SJCRH30 (cell line): ENCODE measurements around the gene SAFB2. TPM values are rescaled to one million over a fixed set of nuclear protein-coding genes. Genes with fewer than 3 reads are reported as not detected.
A peak's percentile ranks its signal among the peaks of the same experiment; 100 is the strongest.
"Not testable (repeated sequence)": the region's sequence is repeated elsewhere in the genome, so short reads cannot be mapped to it uniquely, and the experiment has no call there.

Experiments used
- DNase-seq, 2 experiments: peaks; one replicate each; pipeline ENCODE4 v3.0.0-alpha.2; 2015 to 2020
- H3K27ac ChIP-seq: fragments of 250-450 bp; sonication (Bioruptor Pico); 2 replicates; pipeline ENCODE4 v1.5.1; 2020; ENCODE audit warnings: mild to moderate bottlenecking, moderate library complexity
- H3K27me3 ChIP-seq: fragments of 250-450 bp; sonication (Bioruptor Pico); 2 replicates; pipeline ENCODE4 v1.5.1; 2020; ENCODE audit warnings: mild to moderate bottlenecking, moderate library complexity
- H3K36me3 ChIP-seq: fragments of 250-450 bp; sonication (Bioruptor Pico); 2 replicates; pipeline ENCODE4 v1.5.1; 2020; ENCODE audit warnings: mild to moderate bottlenecking, moderate library complexity
- H3K4me1 ChIP-seq: fragments of 250-450 bp; sonication (Bioruptor Pico); 2 replicates; pipeline ENCODE4 v1.5.1; 2020; ENCODE audit warnings: mild to moderate bottlenecking, moderate library complexity
- H3K4me3 ChIP-seq: fragments of 250-450 bp; sonication (Bioruptor Pico); 2 replicates; pipeline ENCODE4 v1.5.1; 2020; ENCODE audit warnings: mild to moderate bottlenecking, moderate library complexity
- H3K9me3 ChIP-seq: fragments of 250-450 bp; sonication (Bioruptor Pico); replicated peaks from 2 replicates; pipeline ENCODE4 v1.5.1; 2020; ENCODE audit warnings: mild to moderate bottlenecking, moderate library complexity
- total RNA-seq: library from RNA; depleted of rRNA; stranded (reverse); fragments of >200 nt; shearing (Covaris generic); gene quantifications from 2 replicates; pipeline ENCODE4 v1.2.3, GENCODE V29; 2014

SAFB2 gene
- total RNA-seq, 1 experiment from 2014 or later = 41.8 TPM

DNA sequence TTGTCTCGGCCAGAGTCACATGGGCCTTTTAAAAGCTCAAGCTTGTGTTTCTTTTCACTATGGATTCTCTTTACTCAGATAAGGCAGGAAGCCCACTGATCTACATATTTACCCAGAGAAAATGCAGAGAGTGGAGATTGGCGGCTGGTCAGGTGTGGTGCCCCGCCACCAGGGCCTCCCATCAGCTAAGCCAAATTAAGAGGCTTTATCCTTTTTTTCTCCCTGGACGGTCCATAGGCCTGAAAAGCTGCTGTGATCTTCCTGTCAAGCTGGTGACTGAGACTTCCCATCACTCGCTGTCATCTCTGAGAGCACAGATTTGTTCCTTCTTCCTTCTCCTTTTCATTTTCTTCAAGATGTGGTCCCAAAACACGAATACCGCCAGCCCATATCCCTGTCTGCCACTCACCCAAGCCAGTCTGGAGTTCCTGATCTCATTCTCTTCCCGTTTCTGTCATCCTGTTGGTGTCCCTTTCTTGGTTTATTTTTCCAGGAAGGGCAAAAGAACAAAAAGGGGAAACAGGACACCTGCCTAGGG lies 2.2 kb upstream of the SAFB2 start:
- peaks cover 7% of the 10 kb centered on the region for H3K4me1 ChIP-seq
- peak overlapping the region; percentile 87 for H3K27ac ChIP-seq
- peaks cover 62% of the 10 kb centered on the region for H3K36me3 ChIP-seq
- no peaks in the 10 kb centered on the region for H3K9me3 ChIP-seq
- no peaks in the 10 kb centered on the region for H3K27me3 ChIP-seq
- peak overlapping the region; percentile 89 for H3K4me3 ChIP-seq
- DNase-seq = no peak

- H3K36me3 ChIP-seq = peaks cover 60% of the 10 kb centered on the region
- H3K27me3 ChIP-seq = no peaks in the 10 kb centered on the region
- no peaks in the 10 kb centered on the region for H3K9me3 ChIP-seq
- peaks cover 7% of the 10 kb centered on the region for H3K4me1 ChIP-seq
- H3K27ac ChIP-seq = peak overlapping the region; percentile 87
- H3K4me3 ChIP-seq = peak overlapping the region; percentile 89
- DNase-seq = peak; percentile 42 to 58
Observed at GRCh38 chr19:5624018-5624663, 1.6 kb upstream of the SAFB2 start.

DNA sequence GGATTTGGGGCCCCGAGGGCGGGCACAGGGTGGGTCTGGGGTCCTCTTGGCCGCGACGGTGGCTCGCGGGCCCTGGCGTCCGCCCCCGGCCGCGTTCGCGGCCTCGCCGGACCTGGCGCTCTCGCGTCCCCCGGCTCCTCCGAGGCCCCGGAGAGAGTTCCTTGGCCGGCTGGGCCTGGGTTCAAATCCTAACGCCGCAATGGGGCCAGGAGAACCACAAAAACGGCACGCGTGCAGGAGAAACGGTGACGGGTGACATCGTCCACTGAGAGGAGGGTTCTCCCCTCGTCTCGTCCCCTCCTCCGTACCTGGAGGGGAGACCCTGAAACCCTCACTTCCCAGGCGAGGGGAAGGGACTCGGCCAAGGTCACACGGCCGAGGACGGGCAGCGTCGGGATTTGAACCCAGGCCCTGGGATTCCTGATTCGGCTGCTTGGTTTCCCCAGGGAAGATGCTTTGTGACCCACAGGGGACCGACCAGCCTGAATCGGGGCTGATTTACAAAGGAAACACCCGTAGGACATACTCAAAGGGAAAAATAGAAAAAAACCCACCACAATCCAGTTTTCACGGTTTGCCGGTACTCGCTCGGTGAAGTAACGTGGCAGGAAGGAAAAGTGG lies 931 bp upstream of the SAFB2 start:
- peaks cover 60% of the 10 kb centered on the region for H3K36me3 ChIP-seq
- H3K4me3 ChIP-seq = peak overlapping the region; percentile 89
- no peaks in the 10 kb centered on the region for H3K9me3 ChIP-seq
- H3K27me3 ChIP-seq = no peaks in the 10 kb centered on the region
- peak; percentile 11 to 32 for DNase-seq
- peak overlapping the region; percentile 87 for H3K27ac ChIP-seq
- peaks cover 7% of the 10 kb centered on the region for H3K4me1 ChIP-seq

- DNase-seq = peak; percentile 20 to 32
- Histone ChIP-seq H3K4me1 (peaks cover 7% of the 10 kb centered on the region), H3K36me3 (peaks cover 59% of the 10 kb centered on the region), H3K4me3 (peak overlapping the region; percentile 89), H3K27ac (peak overlapping the region; percentile 87), H3K9me3 (no peaks in the 10 kb centered on the region), H3K27me3 (no peaks in the 10 kb centered on the region)
Observed at GRCh38 chr19:5621945-5622464, 571 bp downstream of the SAFB2 start.

DNA sequence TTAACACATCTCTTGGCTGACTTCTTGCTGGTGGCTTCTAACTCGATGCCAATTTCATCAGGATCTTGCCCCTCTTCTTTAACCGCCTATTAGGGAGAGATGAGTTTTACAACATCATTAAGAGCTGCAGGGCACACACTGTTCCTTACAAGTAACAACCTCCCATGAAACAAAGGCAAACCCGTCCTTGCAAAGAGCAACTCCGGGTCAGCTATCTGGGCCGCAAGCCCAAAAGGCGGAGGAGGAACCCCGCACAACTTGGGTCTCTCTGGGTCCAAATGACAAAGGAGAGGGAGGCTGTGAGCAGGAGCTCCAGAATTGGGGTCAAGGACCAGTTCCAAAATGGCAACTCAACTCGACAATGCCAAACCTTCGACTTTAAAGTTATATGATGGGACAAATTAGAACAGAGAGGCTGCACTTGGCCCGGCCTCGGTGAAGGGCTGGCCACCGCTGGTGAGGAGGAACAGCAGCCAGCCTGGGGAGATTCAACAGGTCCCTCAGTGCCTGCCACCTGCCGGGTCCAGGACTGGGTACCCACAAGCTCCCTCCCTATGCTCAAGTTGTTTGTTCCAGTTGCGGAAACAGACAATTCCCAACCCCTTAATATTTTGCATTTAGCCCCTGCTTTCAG lies 1.1 kb downstream of the SAFB2 start:
- peaks cover 57% of the 10 kb centered on the region for H3K36me3 ChIP-seq
- H3K27ac ChIP-seq = no peak overlapping the region; the same call in 1 of the 2 replicates

GRCh38 chr19:5619946-5620345 lies 2.6 kb downstream of the SAFB2 start:
- H3K4me1 ChIP-seq = peaks cover 2% of the 10 kb centered on the region
- H3K27ac ChIP-seq = no peak overlapping the region
- H3K4me3 ChIP-seq = no peak overlapping the region
- no peaks in the 10 kb centered on the region for H3K9me3 ChIP-seq
- H3K36me3 ChIP-seq = peaks cover 57% of the 10 kb centered on the region
- no peak for DNase-seq
- no peaks in the 10 kb centered on the region for H3K27me3 ChIP-seq

More for the DNA sequence above, 1.1 kb downstream of the SAFB2 start:
- H3K9me3 ChIP-seq = no peaks in the 10 kb centered on the region
- peaks cover 7% of the 10 kb centered on the region for H3K4me1 ChIP-seq
- DNase-seq = no peak
- H3K27me3 ChIP-seq = no peaks in the 10 kb centered on the region
- H3K4me3 ChIP-seq = peak overlapping the region; percentile 89

GRCh38 chr19:5618591-5618990 lies 4.0 kb downstream of the SAFB2 start:
- Histone ChIP-seq H3K4me1 (no peaks in the 10 kb centered on the region), H3K27me3 (no peaks in the 10 kb centered on the region), H3K27ac (no peak overlapping the region), H3K9me3 (no peaks in the 10 kb centered on the region), H3K4me3 (no peak overlapping the region), H3K36me3 (peaks cover 68% of the 10 kb centered on the region)
- no peak for DNase-seq

DNA sequence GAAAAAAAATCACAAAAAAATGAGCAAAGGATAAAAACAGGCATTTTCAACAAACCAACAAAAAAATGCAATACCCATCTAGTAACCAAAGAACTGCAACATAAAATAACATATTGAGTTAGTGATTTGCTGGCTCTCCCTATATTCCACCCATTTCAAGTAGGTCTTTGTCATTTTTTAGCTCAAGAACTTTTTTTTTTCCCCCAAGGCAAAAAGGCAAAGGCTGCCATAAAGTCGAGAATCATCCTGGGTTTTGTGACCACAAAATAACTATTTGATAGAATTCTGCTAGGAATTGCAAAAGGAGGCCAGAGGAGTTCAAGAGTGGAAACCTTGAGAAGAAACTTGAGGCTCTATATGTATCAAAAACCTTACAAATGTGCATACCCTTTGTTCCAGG lies 5.5 kb downstream of the SAFB2 start:
- Histone ChIP-seq H3K27me3 (no peaks in the 10 kb centered on the region), H3K36me3 (peaks cover 82% of the 10 kb centered on the region)
- DNase-seq = no peak

DNA sequence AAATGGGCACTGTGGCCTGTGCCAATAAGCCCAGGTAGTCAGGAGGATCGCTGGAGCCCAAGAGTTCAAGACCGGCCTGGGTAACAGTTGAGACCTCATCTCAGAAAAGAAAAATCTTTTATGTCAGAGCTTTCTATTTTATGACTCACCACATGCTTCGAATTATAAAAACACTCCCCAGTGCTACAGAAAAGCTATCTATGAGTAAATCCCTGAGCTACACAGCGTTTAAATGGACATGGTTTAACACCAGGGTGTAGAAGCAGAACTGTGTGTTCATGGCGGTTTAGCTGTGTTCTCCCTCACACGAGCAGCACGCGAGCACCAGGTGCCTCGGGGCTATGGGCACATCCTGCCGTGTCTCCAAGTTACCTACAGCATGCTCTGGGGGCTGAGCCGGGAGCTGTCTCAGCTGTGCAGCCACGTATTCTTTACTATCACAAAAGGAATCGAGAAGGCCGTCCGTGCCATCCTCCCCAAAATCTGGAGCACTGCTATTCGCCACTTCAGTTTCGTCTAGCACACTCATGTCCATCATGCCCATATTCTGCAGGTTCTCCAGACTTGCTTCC lies 6.7 kb downstream of the SAFB2 start:
- Histone ChIP-seq H3K36me3 (peaks cover 87% of the 10 kb centered on the region), H3K4me3 (no peak overlapping the region), H3K9me3 (no peaks in the 10 kb centered on the region), H3K27ac (no peak overlapping the region), H3K4me1 (no peaks in the 10 kb centered on the region), H3K27me3 (no peaks in the 10 kb centered on the region)
- DNase-seq = no peak

More for the DNA sequence above, 5.5 kb downstream of the SAFB2 start:
- no peaks in the 10 kb centered on the region for H3K9me3 ChIP-seq
- no peak overlapping the region for H3K27ac ChIP-seq
- no peak overlapping the region for H3K4me3 ChIP-seq
- H3K4me1 ChIP-seq = no peaks in the 10 kb centered on the region

- H3K27me3 ChIP-seq = no peaks in the 10 kb centered on the region
- no peak overlapping the region for H3K4me3 ChIP-seq
- peaks cover 3% of the 10 kb centered on the region; the same call in 1 of the 2 replicates for H3K4me1 ChIP-seq
- H3K36me3 ChIP-seq = peaks cover 88% of the 10 kb centered on the region
- H3K9me3 ChIP-seq = no peaks in the 10 kb centered on the region
- H3K27ac ChIP-seq = no peak overlapping the region
- no peak for DNase-seq
Observed at GRCh38 chr19:5612891-5613865, 9.4 kb downstream of the SAFB2 start.

- no peak for DNase-seq
- Histone ChIP-seq H3K27me3 (no peaks in the 10 kb centered on the region), H3K9me3 (no peaks in the 10 kb centered on the region), H3K27ac (no peak overlapping the region), H3K4me1 (peaks cover 3% of the 10 kb centered on the region; the same call in 1 of the 2 replicates), H3K36me3 (peaks cover 87% of the 10 kb centered on the region), H3K4me3 (no peak overlapping the region)
Observed at GRCh38 chr19:5609881-5610448, 12.6 kb downstream of the SAFB2 start.

GRCh38 chr19:5608766-5609165 lies 13.8 kb downstream of the SAFB2 start:
- peaks cover 85% of the 10 kb centered on the region for H3K36me3 ChIP-seq

GRCh38 chr19:5608291-5608690 lies 14.3 kb downstream of the SAFB2 start:
- Histone ChIP-seq H3K4me3 (no peak overlapping the region), H3K27ac (no peak overlapping the region), H3K36me3 (peaks cover 85% of the 10 kb centered on the region), H3K27me3 (no peaks in the 10 kb centered on the region), H3K9me3 (no peaks in the 10 kb centered on the region), H3K4me1 (peaks cover 3% of the 10 kb centered on the region; the same call in 1 of the 2 replicates)
- DNase-seq = no peak

More at GRCh38 chr19:5608766-5609165, 13.8 kb downstream of the SAFB2 start:
- DNase-seq, H3K4me3 ChIP-seq, H3K27ac ChIP-seq, H3K27me3 ChIP-seq, H3K9me3 ChIP-seq, H3K4me1 ChIP-seq: not testable (repeated sequence)
